Upper lobe of left lung (tissue), 4 donors: Measurements from ENCODE around the gene SWAP70.

ENCODE experiments used
- CTCF ChIP-seq, 6 experiments: fragments of 450-650 bp in 4 of 6; fragments of 200-600 bp in 2 of 6; sonication (generic) in 2 of 6; IDR thresholded peaks; one replicate each; pipeline ENCODE4 v1.5.1; 2016 to 2019; ENCODE audit warnings: antibody characterized with exemption in 6 of 6
- EP300 ChIP-seq, 4 donors: sonication (generic); formaldehyde crosslinking; IDR thresholded peaks; one replicate each; pipeline ENCODE4 v1.5.1; 2017; ENCODE audit warnings: antibody characterized with exemption in 4 of 4, control low read depth in 2 of 4
- POLR2A ChIP-seq, 4 donors: fragments of 450-650 bp; IDR thresholded peaks; one replicate each; pipeline ENCODE4 v1.5.1; 2016 to 2017; ENCODE audit warnings: antibody characterized with exemption in 4 of 4, mild to moderate bottlenecking in 2 of 4
- POLR2AphosphoS5 ChIP-seq, 2 donors: sonication (generic); formaldehyde crosslinking; IDR thresholded peaks; one replicate each; pipeline ENCODE4 v1.5.1; 2017; ENCODE audit warnings: antibody characterized with exemption in 2 of 2

GRCh38 chr11:9748361-9748970 lies 84.6 kb downstream of the SWAP70 start:
- no peak for TF ChIP-seq POLR2AphosphoS5 (IDR thresholded peaks at IDR 0.05)
- TF ChIP-seq CTCF (IDR thresholded peaks at IDR 0.05), result peak; percentile 54 to 82 (median 75)
- no peak for TF ChIP-seq EP300 (IDR thresholded peaks at IDR 0.05)
- no peak for TF ChIP-seq POLR2A (IDR thresholded peaks at IDR 0.05)
